Measurements from ENCODE around the gene AVEN.

- TF ChIP-seq POLR2A (IDR thresholded peaks at IDR 0.05; ENCODE audit: low read depth, low read length) = no peak
- no peak for TF ChIP-seq CTCF (IDR thresholded peaks at IDR 0.05; ENCODE audit: extremely low read depth in 1 of 2, insufficient read depth in 1 of 2, low read depth in 1 of 2, low read length in 2 of 2)
- no peak for TF ChIP-seq EZH2 (IDR thresholded peaks at IDR 0.05; ENCODE audit: borderline replicate concordance, low read depth, low read length, severe bottlenecking)
- no peak for TF ChIP-seq MYC (IDR thresholded peaks at IDR 0.05; ENCODE audit: low read depth, low read length)
- TF ChIP-seq POLR2AphosphoS5 (IDR thresholded peaks at IDR 0.05; ENCODE audit: insufficient read depth, low read depth, low read length) = no peak
Observed at GRCh38 chr15:33882921-33883320, 156.1 kb downstream of the AVEN start.

Data from endothelial cell of umbilical vein (primary cell).